ENCODE measurements around the gene PCSK1N.
"Not testable (repeated sequence)": the region's sequence is repeated elsewhere in the genome, so short reads cannot be mapped to it uniquely, and the experiment has no call there.

PCSK1N gene, protein sequence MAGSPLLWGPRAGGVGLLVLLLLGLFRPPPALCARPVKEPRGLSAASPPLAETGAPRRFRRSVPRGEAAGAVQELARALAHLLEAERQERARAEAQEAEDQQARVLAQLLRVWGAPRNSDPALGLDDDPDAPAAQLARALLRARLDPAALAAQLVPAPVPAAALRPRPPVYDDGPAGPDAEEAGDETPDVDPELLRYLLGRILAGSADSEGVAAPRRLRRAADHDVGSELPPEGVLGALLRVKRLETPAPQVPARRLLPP

DNA sequence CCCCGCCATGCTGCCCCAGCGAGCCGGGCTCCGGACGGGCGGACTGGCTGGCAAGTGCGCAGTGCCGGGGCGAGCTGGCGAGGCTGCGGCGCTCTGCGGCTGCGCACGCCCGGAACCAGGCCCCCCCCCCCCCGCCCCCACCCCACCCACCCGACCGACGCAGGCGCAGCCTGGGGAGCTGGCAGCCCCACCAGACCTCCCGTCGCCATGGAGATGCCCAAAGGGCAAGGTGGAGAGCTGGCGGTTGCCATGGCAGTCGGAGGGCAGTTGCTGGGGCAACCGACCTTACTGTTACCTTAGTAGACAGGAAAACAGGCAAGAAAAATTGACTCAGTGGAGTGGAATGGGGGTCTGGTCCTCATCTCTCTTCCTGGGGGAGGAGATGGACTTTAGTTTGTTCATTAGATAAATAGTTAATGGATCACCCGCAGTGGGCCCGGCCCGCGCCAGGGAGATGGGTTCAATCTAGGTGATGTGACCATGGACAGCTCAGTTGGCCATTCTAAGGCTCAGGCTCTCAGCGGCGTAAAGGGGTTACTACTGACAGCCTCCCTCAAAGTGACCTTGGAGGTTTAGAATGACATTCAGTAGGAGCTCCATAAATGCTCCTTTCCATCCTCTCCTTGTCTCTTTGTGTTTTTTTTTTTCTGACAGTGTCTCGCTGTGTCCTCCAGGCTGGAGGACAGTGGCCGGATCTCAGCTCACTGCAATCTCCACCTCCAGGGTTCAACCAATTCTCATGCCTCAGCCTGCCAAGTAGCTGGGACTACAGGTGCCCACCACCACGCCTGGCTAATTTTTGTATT is at the start of gene PCSK1N:
TSS of gene PCSK1N (minus strand) at position 87 of the 806 bp plus-strand sequence. CDS start at position 9, 78 bp downstream.
- no peak for DNase-seq

DNA sequence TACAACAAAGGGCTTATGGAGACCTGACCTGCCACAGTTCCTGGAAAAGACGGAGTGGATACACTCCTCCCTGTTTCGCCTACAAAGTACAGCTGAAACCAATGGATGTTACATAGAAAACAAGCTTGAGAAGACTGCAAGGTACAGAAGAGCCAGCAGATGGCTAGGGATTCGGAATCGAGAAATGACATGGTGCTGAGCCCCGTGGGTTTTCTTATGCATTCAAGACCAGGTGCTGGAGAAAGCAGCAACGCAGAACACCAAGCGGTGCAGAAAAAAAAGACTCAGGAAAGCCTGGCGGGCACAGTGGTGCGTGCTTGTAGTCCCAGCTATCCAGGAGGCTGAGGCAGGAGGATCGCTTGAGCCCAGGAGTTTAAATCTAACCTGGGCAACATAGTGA is 48.3 kb upstream of the PCSK1N start:
- no peak for DNase-seq

DNA sequence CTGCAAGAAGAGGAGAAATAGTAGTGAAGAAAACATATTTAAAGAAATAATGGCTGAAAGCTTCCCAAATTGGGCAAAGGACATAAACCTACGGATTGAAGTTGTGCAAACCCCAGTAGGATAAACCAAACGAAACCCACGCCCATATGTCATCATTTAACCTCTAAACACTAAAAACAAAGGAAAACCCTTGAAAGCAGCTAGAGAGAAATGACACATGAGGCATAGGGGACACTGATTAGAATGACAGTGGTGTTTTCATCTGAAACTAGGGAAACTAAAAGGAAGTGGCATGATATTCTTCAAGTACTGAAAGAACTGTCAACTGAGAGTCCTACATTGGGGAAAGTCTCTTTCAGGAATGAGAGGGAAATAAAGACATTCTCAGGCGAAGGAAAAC is 41.5 kb upstream of the PCSK1N start:
- not testable (repeated sequence) for DNase-seq

DNA sequence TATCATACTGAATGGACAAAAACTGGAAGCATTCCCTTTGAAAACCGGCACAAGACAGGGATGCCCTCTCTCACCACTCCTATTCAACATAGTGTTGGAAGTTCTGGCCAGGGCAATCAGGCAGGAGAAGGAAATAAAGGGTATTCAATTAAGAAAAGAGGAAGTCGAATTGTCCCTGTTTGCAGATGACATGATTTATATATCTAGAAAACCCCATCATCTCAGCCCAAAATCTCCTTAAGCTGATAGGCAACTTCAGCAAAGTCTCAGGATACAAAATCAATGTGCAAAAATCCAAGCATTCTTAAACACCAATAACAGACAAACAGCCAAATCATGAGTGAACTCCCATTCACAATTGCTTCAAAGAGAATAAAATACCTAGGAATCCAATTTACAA is 36.6 kb upstream of the PCSK1N start:
- not testable (repeated sequence) for DNase-seq

DNA sequence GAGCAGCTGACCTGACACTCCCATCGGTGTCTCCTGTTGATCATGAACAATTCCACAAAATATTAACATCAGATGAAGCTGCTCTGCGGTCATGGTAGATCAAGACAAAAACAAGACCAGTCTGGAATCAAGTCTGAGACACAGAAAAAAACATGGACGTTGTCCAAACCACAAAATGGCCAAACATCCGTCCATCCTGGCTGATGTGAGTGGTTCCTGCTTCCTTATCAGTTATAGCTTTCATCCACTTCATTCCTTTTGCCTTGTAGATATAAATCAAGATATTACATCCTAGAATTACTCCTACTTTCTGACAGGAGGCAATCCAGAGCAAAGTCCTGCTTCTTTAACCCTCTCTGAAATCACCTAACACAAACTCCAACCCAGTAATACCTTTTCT is 28.8 kb upstream of the PCSK1N start:
- DNase-seq, result no peak

DNA sequence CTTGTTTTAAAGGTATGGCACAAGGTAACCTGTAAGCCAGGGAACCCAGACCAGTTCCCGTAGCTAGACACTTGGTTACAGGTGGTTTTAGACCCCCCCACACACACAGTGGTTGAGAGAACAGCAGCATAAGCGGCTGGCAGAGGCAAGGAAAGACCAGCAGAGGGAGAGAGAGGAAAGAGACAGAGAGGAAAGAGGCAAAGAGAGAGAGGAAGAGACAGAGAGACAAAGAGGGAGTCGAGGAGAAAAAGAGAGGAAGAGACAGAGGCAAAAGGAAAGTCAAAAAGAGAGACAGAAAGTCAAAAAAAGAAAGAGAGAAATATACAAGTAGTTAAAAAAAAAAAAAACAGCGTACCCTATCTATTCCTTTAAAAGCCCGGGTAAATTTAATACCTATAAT is 19.5 kb upstream of the PCSK1N start:
- no peak for DNase-seq

DNA sequence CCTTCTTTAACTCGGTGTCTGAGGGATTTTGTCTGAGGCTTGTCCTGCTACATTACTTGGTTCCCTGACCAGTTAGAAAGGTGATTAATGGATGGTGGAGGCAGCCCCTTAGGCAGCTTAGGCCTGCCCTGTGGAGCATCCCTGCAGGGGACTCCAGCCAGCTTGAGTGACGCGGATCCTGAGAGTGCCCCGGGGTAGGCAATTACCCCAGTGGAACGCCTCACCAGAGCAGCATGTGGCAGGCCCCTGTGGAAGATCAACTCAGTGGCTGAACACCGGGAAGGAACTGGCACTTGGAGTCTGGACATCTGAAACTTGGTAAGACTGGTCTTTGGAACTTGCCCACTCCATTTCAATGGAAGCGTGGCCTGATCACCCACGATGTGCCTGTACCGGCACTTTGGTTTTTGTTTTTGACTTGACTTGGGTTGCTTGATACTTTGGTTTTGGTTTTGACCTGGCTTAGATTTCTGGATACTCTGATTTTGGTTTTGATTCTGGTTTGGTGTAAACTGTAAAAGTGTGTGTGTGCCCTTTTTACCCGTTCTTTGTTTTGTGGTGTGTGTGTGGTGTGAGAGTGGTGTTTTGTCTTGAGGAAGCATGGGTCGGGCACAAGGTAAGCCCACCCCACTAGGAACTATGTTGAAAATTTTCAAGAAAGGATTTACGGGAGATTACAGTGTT is 18.9 kb upstream of the PCSK1N start:
- DNase-seq, result not testable (repeated sequence)

DNA sequence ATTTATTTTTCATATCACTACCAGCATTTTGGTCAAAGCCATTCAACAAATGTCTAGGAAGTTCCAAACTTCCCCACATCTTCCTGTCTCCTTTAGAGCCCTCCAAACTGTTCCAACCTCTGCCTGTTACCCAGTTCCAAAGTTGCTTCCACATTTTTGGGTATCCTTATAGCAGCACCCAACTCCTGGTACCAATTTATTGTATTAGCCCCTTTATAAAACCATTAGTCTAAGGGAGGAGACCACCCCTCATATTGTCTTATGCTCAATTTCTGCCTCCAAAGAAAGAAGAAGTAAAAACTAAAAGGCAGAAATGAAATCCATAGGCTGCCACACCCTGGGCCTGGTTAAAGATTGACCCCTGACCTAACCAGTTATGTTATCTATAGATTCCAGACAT is 18.1 kb upstream of the PCSK1N start:
- DNase-seq, result not testable (repeated sequence)

DNA sequence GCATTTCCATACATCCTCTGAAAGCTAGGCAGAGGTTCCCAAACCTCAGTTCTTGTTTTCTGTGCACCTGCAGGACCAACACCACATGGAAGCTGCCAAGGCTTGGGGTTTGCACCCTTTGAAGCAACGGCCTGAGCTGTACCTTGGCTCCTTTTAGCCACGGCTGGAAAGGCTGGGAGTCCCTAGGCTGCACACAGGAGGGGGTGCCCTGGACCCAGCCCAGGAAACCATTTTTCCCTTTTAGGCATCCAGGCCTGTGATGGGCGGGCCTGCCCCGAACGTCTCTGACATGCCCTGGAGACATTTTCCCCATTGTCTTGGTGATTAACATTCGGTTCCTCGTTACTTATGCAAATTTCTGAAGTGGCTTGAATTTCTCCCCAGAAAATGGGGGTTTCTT is 17.4 kb upstream of the PCSK1N start:
- DNase-seq, result no peak

DNA sequence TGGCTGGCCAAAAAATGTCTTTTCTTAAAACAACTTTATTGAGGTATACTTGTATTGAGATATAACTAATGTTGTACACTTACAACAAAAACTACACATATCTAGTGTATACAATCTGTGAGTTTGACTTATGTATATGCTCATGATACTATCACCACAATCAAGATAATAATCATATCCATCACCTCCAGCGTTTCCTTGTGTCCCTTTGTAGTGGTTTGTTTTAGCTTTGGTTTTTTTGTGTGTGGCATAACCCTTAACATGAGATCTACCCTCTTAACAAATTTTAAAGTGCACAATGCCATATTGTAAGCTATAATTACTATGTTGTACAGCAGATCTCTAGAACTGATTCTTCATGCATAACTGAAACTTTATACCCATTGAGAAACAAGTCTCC is 13.4 kb upstream of the PCSK1N start:
- DNase-seq, result no peak

DNA sequence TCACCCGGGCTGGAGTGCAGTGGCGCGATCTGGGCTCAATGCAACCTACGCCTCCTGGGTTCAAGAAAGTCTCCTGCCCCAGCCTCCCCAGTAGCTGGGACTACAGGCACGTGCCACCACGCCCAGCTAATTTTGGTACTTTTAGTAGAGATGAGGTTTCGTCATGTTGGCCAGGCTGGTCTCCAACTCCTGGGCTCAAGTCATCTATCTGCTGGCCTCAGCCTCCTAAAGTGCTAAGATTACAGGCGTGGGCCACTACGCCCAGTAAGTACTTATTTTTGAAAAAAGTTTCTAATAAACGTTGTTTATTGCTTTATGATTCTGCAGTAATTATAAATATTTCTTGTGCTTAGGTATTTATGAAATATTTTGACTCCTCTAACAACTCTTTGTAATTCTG is 4.3 kb upstream of the PCSK1N start:
- no peak for DNase-seq

DNA sequence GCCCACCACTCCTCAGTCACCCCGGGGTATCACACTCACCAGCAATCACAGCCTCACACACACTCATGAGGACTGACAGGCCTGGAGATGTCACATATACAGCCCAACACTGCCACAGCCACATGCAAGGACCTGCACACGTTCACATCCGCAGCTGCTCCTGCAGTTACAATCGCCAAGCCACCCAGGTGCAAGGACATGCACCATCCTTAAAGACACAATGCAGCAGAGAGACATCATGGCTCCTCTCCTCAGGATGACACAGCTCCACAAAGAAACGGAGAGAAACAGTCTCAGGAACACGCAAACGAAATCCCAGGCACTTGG is 1.1 kb downstream of the PCSK1N start:
- DNase-seq, result no peak

DNA sequence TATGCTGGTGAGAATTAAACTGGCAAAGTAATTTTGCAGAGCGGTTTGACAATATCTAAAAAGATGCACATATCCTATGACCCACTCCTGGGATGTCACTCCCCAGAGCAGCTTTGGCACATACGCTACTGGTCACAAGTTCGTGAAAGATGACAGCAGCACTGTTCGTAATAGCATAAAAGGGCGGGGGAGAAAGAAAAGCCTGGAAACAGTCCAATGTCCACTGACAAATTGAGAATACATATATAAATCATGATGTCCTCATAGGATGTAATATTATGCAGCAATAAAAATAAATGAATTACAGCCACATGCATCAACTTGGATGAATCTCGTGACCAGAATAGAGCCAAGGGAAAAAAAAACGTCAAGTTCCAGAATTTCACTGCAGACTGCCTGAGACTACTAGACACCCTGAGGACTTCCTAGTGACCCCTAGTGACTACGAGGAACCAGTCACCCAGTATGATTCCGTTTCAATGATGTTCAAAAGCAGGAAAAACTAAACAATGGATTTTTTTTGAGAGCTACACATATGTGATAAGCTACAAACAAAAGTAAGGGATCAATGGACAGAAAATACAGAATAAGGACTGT is 1.8 kb downstream of the PCSK1N start:
- DNase-seq, result no peak

DNA sequence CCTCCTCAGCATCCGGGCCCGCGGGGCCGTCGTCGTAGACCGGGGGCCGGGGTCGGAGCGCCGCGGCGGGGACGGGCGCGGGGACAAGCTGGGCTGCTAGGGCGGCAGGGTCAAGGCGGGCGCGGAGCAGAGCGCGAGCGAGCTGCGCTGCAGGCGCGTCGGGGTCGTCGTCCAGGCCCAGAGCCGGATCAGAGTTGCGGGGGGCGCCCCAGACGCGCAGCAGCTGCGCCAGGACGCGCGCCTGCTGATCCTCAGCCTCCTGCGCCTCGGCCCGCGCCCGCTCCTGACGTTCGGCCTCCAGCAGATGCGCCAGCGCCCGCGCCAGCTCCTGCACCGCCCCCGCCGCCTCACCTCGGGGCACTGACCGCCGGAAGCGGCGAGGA is 3.5 kb downstream of the PCSK1N start:
- no peak for DNase-seq

DNA sequence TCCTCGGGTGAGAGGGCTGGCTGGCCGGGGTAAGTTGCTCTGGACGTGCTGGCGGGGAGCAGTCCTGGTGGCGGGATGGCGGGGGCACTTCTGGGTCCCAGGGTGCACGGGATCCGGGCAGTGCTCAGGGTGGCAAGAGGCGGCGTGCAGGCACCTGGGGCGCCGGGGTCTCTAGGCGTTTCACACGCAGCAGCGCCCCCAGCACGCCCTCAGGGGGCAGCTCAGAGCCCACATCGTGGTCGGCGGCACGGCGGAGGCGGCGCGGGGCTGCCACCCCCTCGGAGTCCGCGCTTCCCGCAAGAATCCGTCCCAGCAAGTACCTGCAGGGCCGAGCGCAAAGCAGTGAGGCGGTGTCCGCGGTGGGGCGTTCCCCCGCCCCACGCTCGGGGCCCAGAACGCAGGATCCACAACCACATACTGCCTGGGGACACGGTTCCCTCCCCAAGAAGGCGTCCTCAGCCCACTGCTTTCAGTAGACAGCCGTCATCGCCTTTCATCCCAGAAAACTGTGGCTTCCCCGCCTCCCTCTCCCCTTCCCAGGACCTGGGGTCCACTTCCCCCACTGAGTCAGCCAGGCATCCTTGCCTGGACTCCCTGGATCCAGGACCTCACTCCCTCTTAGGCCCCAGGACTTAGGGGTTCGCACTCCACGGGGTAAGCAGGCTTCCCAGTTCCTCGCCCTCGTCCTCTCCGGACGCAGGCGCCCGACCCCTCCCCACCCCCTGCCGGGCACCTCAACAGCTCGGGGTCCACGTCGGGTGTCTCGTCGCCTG is 4.1 kb downstream of the PCSK1N start:
- no peak for DNase-seq

DNA sequence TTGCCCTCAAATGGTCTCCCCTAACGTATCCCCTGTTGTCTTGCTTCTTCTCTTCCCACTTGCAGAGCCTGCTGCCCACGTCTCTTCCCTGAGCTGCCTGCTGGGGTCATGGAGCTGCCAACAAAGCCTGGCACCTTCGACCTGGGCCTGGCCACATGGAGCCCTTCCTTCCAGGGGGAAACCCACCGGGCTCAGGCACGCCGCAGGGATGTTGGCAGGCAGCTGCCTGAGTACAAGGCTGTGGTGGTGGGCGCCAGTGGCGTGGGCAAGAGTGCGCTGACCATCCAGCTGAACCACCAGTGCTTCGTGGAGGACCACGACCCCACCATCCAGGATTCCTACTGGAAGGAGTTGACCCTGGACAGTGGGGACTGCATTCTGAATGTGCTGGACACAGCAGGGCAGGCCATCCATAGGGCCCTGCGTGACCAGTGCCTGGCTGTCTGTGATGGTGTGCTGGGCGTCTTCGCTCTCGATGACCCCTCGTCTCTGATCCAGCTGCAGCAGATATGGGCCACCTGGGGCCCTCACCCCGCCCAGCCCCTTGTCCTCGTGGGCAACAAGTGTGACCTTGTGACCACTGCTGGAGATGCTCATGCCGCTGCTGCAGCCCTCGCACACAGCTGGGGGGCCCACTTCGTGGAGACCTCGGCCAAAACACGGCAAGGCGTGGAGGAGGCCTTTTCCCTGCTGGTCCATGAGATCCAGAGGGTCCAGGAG is 6.2 kb downstream of the PCSK1N start:
- DNase-seq, result no peak

DNA sequence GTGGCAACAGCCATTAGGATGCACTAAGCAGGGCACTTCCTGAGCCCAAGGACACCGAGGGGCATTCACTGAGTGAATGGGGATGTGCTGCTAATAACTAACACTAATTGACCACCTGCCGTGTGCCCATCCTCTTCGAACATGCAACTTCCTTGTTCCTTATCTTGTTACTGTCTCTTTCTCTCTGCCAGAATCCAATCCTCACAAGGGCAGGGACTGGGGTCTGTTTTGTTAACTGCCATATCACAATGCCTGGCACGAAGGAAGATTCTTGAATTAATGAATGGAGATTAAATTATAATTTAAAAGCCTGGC is 7.8 kb downstream of the PCSK1N start:
- no peak for DNase-seq

DNA sequence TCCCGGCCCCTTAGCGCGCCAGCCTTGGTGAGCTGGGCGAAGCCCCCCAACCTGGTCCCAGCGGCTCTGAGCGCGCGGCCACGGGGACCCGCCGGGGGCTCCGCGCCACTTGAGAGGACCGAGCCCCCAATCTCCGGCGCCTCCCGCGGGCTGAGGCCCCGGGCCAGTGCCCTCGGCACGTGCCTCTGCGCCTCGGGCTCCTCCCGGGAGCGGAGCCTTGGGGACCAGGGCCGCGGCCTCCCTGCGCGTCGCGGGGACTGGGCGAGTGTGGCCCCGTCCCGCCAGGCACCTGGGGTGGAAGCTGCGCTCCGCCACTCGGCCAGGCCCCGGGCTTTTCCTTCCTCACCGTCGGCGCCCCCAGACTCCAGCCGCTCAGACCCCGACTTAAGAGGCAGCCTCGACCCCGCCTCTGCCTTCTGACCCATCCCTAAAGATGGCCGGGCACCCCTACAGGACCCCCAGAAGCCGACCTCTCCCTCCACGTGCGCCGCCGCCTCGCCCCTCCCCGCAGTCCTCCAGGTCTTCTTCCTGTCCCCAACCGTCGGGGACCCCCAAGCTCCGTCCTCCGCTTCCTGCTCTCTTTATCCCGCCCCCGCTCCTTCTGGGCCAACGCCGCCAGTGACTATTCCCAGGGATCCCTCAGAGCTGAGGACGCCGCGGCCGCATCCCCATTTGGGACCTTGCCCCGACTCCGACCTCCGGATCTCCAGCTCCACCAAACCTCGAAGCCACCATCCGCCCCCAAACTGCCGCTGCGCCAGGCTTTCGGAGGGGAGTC is 8.3 kb downstream of the PCSK1N start:
- no peak for DNase-seq

DNA sequence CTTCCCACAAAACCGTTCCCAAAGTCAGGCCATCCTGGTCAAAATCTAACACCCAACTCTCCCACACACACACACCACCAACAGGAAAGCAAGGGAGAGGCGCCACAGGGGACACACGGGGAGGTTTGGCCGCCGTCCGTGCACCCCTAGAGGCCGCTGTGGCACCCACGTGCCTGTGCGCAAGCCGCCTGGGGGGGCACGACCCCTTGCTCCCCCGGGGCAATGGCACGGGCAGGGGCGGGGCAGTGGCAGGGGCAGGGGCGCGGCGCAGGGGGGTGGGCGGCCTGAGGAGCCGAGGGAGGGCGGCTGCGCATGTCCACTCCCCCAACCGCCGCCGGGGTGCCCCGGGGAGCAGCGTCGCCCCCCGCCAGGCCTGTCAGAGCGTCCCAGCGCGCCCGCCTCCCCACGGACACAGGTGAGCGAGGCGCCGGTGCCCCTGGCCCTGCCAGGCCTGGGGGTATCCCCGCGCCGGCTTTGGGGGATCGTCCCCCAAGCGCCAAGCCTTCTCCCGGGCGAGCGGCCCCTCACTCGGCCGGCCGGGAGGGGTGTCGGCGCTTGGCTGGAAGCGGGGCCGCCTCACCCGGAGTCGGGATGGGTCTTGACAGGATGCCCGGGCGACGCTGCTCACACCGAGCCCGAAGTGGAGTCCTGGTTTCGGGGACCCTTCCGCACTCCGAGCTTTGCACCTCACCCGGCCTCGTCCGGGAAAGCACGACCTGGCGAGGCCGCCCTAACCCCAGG is 9.1 kb downstream of the PCSK1N start, which contains the start of gene ERAS:
TSS of gene ERAS (plus strand) at position 379 of the 741 bp plus-strand sequence. CDS start 2,611 bp downstream, outside the sequence.
- DNase-seq, result no peak

DNA sequence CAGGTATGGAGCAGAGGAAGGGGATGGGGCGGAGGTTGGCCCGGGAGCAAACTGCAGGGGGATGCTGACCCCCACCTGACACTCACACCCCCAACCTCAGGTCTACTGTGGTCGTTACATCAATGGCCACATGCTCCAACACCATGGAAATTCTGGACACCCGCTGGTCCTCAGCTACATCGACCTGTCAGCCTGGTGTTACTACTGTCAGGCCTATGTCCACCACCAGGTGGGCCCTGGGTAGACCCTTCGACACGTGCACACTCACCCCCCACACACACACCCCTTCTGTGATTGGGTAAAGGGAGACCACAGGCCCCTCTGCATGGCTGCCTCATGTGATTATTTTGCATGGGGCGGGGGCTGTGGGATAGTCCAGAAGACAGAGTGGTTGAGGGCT is 11.3 kb downstream of the PCSK1N start:
- DNase-seq, result no peak

DNA sequence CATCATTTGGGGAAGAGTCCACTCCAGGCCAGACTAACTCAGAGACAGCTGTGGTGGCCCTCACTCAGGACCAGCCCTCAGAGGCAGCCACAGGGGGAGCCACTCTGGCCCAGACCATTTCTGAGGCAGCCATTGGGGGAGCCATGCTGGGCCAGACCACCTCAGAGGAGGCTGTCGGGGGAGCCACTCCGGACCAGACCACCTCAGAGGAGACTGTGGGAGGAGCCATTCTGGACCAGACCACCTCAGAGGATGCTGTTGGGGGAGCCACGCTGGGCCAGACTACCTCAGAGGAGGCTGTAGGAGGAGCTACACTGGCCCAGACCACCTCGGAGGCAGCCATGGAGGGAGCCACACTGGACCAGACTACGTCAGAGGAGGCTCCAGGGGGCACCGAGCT is 12.4 kb downstream of the PCSK1N start:
- DNase-seq, result no peak

Data from NCI-H510A treated with DMSO at 0.1 percent for 48 hours (cell line).